Measurements from ENCODE around the gene ELFN2. TPM values are rescaled to one million over a fixed set of nuclear protein-coding genes. Genes with fewer than 3 reads are reported as not detected.

Gene ELFN2
- total RNA-seq, 1 experiment from 2014 or later: 0.02 TPM

DNA sequence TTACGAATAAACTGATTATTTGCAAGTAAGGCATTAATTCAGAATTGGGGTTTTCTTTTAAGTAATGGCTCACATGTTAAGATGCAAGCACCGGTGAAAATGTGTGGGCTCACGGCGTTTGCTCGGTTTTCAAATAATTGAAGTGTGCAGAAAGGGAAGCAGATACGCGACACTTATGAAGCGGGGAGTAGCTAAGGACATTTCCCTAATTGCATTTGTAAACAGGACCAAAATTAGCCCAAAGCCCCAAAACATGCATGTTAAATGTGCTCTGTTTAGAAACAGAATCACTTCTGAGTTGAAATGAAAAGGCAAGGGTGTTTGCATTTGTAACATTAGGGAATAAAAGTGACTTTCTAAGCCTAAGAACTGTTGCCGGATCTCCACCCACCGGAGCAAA lies 61.3 kb downstream of the ELFN2 start:
- no peak for DNase-seq (ENCODE audit: extremely low read depth, low read depth)

GRCh38 chr22:37363261-37363992 lies 63.9 kb downstream of the ELFN2 start:
- no peak for DNase-seq (ENCODE audit: extremely low read depth, low read depth)

- DNase-seq (ENCODE audit: extremely low read depth, low read depth): no peak
Measured at GRCh38 chr22:37362621-37363020, 64.7 kb downstream of the ELFN2 start.

GRCh38 chr22:37358917-37359316 lies 68.4 kb downstream of the ELFN2 start:
- no peak for DNase-seq (ENCODE audit: extremely low read depth, low read depth)

GRCh38 chr22:37358386-37358785 lies 68.9 kb downstream of the ELFN2 start:
- no peak for DNase-seq (ENCODE audit: extremely low read depth, low read depth)

- no peak for DNase-seq (ENCODE audit: extremely low read depth, low read depth)
Measured at GRCh38 chr22:37357446-37358075, 69.7 kb downstream of the ELFN2 start.

DNA sequence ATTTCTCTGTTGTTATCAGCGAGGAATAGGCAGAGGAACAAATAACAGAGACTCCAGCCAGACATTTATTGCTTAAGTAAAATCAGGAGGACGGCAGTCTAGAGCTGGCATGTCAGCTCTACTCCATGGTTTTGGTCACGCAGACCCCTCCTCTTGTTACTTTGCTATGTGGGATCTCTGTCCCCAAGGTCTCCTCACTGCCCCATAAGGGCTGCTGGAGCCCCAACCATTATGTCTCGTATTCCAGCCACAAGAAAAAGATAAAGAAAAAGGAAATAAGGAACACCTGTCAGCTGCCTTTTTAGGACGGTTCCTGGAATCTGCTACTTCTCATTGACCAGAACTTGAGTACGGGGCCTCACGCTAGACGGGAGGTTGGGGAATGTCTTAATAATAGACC lies 70.4 kb downstream of the ELFN2 start:
- no peak for DNase-seq (ENCODE audit: extremely low read depth, low read depth)

DNA sequence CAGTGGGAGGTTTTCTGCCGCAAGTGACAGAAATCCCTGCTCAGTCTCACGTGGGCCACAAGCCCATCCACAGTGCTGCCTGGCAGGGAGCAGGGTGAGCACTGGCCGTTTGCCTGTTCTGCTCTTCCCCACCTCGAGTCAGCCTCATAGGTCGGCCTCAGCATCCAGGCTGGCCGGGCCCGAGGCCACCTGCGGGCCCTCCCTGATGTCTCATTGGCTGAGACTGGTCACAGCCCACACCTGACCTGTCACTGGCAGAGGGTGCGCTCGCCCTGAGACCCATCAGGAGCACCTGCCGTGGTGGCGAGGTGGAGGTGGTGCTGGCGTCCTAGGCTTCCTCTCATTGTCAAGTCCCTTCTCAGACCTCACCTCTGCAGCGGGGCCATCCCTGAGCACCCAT lies 72.1 kb downstream of the ELFN2 start:
- DNase-seq (ENCODE audit: extremely low read depth, low read depth): no peak

DNA sequence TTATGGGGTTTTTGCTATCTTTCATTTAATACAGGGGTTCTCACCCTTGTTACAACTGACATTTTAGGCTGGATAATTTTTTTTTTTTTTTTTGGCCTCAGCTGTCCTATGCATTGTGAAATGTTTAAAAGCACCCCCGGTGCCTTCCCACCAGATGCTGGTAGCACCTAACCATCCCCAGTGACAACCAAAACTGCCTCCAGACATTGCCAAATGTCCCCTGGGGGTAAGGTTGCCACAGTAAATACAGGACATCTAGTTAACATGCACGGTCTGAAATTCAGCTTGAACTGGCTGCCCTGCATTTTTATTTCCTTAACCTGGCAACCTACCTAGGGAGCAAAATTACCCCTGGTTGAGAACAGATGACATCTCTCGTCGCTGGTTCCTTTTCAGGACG lies 72.6 kb downstream of the ELFN2 start:
- no peak for DNase-seq (ENCODE audit: extremely low read depth, low read depth)

DNA sequence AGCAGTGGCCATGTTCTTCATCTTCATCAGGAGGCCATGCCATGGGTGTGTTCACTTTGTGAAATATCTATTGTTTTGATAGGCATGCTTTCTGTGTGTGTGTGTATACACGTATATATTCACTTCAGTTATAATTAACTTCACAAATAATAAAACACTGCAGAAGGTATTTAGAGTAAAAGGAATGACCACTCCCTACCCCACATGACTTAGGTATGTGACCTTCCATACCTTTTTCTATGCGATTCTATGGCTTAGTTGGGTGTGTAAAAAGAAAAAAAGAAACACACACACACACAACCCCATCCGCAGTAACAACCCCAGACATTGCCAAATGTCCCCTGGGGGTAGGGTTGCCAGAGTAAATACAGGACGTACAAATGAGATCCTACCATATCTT lies 73.0 kb downstream of the ELFN2 start:
- DNase-seq (ENCODE audit: extremely low read depth, low read depth): no peak

DNA sequence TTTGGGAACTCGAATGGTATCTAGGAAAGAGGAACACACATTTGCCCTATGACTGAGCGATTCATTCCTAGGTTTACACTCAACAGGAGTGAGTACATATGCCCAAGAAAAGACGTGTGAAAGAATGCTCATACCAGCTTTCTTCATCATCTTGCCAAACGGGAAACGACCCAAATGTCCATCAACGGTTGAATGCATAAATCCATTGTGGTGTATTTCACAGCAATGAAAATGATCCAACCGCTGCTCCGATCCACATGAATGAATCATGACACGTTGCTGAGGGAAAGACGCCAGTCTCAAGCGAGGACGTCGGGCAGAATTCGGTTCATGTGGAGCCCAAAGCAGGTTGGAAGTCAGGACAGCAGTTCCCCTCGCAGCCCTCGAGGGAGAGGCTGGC lies 73.4 kb downstream of the ELFN2 start:
- no peak for DNase-seq (ENCODE audit: extremely low read depth, low read depth)

DNA sequence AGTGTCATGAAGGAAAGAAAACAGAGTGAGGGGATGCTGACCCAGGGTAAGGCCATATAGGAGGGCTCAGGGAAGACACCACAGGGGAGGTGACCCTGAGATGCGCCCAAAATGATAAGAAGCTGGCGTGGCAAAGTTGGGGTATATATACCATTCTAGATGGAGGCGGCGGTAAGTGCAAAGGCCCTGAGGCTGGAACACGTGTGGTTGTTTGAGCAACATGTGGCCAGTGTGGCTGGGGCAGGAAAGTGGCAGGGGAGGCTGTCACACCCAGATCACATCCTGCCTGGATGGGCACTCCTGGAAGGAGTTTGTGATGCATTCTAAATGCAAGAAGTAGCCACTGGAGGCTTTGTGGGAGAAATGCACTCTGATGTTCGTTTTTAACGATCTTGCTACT lies 74.8 kb downstream of the ELFN2 start:
- no peak for DNase-seq (ENCODE audit: extremely low read depth, low read depth)

GRCh38 chr22:37351232-37351631 lies 76.0 kb downstream of the ELFN2 start:
- DNase-seq (ENCODE audit: extremely low read depth, low read depth): no peak

DNA sequence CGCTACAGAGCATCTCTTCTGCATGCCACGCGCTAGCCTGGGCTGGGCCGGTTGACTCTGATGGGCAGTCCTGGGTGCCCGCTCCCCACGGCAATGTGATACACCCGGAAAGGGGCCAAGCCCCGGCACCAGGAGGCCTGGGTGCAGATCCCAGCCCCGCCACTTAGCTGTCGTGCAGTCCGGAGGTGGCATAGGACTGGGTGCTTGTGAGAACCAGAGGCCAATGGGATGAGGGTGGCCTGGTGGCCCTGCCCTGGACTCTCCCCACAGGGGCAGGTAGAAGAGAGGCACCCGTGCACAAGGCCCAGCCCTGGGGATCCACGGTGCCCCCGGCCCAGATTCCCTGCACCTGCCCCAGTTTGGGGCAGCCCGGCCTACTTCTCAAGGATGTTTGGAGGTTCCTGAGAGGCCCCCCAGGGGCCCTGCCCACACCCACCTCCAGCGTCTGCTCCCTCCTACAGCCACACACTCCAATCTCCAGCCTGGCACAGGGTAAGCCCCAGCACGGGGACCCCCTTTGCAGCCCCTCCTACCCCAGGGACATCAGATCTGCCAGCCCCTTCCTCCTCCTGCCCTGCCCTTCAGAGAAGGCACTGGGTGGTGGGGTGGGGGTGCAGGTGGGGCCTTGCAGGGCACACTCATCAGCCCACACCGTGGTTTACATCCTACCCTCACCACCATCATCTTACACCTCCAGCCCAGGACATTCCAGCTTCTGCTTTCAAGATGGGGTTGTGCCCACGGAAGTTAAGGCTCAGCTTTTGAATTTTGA lies 78.0 kb downstream of the ELFN2 start:
- no peak for DNase-seq (ENCODE audit: extremely low read depth, low read depth)

- DNase-seq (ENCODE audit: extremely low read depth, low read depth): no peak
Measured at GRCh38 chr22:37346505-37346895, 80.8 kb downstream of the ELFN2 start.

DNA sequence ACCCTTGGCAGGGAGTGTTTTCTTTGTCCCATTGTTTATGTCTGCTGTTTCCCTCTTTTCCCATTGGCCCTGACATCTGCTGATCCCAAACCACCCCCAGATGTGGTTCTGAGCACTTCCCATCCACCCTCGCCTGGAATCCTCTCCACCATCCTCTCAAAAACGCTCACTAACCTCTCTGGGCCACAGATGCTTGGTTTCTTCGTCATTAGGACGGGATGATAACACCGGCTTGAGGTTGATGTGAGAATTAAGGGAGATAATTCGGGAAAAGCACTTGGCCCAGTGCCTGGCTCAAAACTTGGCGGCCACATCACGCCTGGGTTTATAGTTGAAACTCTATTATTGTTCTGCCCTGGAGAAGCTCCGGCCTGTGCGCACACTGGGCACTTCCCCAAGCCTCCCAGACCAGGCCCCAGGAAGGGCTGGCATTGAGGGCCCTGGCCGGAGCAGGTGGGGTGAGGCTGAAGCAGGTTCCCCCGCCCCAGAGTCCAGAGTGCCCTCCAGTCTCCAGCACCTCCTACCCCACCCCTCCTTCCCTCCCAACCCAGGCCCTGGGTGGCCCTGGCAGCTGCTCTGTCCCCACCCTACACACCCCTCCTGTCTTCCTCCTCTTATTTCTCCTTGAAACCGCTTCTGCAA lies 81.3 kb downstream of the ELFN2 start:
- no peak for DNase-seq (ENCODE audit: extremely low read depth, low read depth)

GRCh38 chr22:37344735-37345449 lies 82.4 kb downstream of the ELFN2 start:
- DNase-seq (ENCODE audit: extremely low read depth, low read depth): no peak

- DNase-seq (ENCODE audit: extremely low read depth, low read depth): no peak
Measured at GRCh38 chr22:37343863-37344734, 83.2 kb downstream of the ELFN2 start.

DNA sequence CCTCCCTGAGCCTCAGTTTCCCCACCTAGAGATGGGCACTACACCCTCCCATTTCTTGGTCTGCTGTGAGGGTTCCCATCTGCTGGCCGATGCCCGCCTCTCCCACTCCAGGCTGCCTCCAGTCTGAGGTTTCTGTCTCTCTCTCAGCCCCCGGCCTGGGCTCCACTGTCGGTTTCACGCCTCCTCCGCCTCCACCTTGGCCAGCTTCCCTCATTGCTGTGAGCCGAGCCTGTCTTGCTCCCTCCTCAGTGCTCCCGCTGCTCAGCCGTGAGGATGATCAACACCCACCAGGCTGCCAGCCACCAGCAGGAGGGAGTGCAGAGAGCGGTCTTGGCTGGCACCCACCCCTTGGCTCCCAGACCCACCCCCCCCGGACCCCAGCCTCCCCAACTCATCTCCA lies 83.9 kb downstream of the ELFN2 start:
- DNase-seq (ENCODE audit: extremely low read depth, low read depth): no peak

DNA sequence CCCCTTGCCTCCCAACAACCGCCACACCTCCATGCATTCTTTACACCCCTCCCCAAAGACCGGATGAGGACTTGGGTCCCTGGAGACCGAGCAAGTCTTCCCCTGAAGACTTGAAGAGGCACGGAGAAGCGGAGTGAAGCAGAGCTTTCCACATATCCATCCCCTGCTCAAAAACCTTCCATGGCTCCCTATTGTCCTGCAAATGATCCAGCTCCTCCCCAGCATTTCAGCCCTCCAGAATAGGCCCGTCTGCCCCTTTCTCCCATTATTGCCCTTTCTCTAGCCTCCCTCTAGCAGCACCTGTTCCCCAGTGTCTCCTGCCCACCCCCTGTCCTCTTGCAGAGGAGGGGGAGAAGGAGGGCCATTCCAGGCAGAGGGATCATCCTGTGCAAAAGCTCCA lies 85.2 kb downstream of the ELFN2 start:
- DNase-seq (ENCODE audit: extremely low read depth, low read depth): no peak
